WTC11 (cell line): ENCODE measurements around the gene HMCN1. TPM values are rescaled to one million over a fixed set of nuclear protein-coding genes. Genes with fewer than 3 reads are reported as not detected.

ENCODE experiments used
- ATAC-seq: fragments of 200-7000 bp; cut with Tn5 transposase; 2 replicates; pipeline ENCODE4 v1.10.0; 2021; ENCODE audit warnings: mild to moderate bottlenecking, moderate library complexity
- CTCF ChIA-PET: fragments of 300-600 bp; sonication (Branson Sonifier 250); formaldehyde crosslinking; loops from one replicate; lab custom pipeline; 2021; ENCODE audit warnings: antibody characterized with exemption; lab: Charles Lee
- POLR2A ChIA-PET: fragments of 350-600 bp; sonication (Branson Sonifier 250); formaldehyde crosslinking; loops from one replicate; lab custom pipeline; 2021; ENCODE audit warnings: antibody characterized with exemption; lab: Charles Lee
- DNase-seq: peaks from one replicate; pipeline ENCODE4 v3.0.0; 2021; ENCODE audit warnings: low spot score
- H3K27ac Mint-ChIP-seq: 2 replicates; pipeline ENCODE4 v1.8.0; 2021; ENCODE audit warnings: mixed read lengths
- H3K27me3 Mint-ChIP-seq: 2 replicates; pipeline ENCODE4 v1.8.0; 2021; ENCODE audit warnings: low read depth, mild to moderate bottlenecking, moderate library complexity, mixed read lengths
- H3K36me3 Mint-ChIP-seq: 2 replicates; pipeline ENCODE4 v1.8.0; 2021; ENCODE audit warnings: mixed read lengths
- H3K4me1 Mint-ChIP-seq: 2 replicates; pipeline ENCODE4 v1.8.0; 2022; ENCODE audit warnings: mixed read lengths
- H3K4me3 Mint-ChIP-seq: 2 replicates; pipeline ENCODE4 v1.8.0; 2021; ENCODE audit warnings: mild to moderate bottlenecking, moderate library complexity, mixed read lengths
- H3K9me3 Mint-ChIP-seq: 2 replicates; pipeline ENCODE4 v1.8.0; 2021; ENCODE audit warnings: mixed read lengths
- ATF2 ChIP-seq: sonication (generic); formaldehyde crosslinking; IDR thresholded peaks from 2 replicates; pipeline ENCODE4 v1.8.1; 2022; ENCODE audit warnings: low read depth, missing genetic modification reagents, borderline replicate concordance
- CREM ChIP-seq: sonication (generic); formaldehyde crosslinking; IDR thresholded peaks from 2 replicates; pipeline ENCODE4 v1.8.1; 2022; ENCODE audit warnings: mild to moderate bottlenecking, missing genetic modification reagents, moderate library complexity
- FOXP4 ChIP-seq: sonication (generic); formaldehyde crosslinking; IDR thresholded peaks from 2 replicates; pipeline ENCODE4 v1.8.0; 2022; ENCODE audit warnings: mild to moderate bottlenecking, missing genetic modification reagents
- GRHL2 ChIP-seq: fragments of 250-450 bp; sonication (Bioruptor Pico); IDR thresholded peaks from 2 replicates; pipeline ENCODE4 v1.8.0; 2022; ENCODE audit warnings: mild to moderate bottlenecking, moderate library complexity; ENCODE audit not compliant: insufficient replicate concordance, severe bottlenecking
- IRF2 ChIP-seq: sonication (generic); formaldehyde crosslinking; IDR thresholded peaks from 2 replicates; pipeline ENCODE4 v1.8.0; 2022; ENCODE audit warnings: low read depth, missing genetic modification reagents, borderline replicate concordance
- JAZF1 ChIP-seq: fragments of 250-450 bp; sonication (Bioruptor Pico); IDR thresholded peaks from 2 replicates; pipeline ENCODE4 v1.9.0; 2021; ENCODE audit warnings: moderate library complexity, mild to moderate bottlenecking, inconsistent platforms
- MAX ChIP-seq: sonication (generic); formaldehyde crosslinking; IDR thresholded peaks from 2 replicates; pipeline ENCODE4 v1.8.0; 2022; ENCODE audit warnings: mild to moderate bottlenecking, missing genetic modification reagents
- MLX ChIP-seq: sonication (generic); formaldehyde crosslinking; IDR thresholded peaks from 2 replicates; pipeline ENCODE4 v1.8.1; 2023; ENCODE audit warnings: mild to moderate bottlenecking, missing genetic modification reagents, moderate library complexity
- NFYB ChIP-seq: sonication (generic); formaldehyde crosslinking; conservative IDR thresholded peaks from 2 replicates; pipeline ENCODE4 v1.8.0; 2022; ENCODE audit warnings: low read depth, missing genetic modification reagents
- NR1H2 ChIP-seq: sonication (generic); formaldehyde crosslinking; IDR thresholded peaks from 2 replicates; pipeline ENCODE4 v1.9.0; 2021; ENCODE audit warnings: mild to moderate bottlenecking, moderate library complexity, missing genetic modification reagents
- NR3C1 ChIP-seq: sonication (generic); formaldehyde crosslinking; conservative IDR thresholded peaks from 2 replicates; pipeline ENCODE4 v1.8.1; 2023; ENCODE audit warnings: low read depth, mild to moderate bottlenecking, missing genetic modification reagents
- RELA ChIP-seq: sonication (generic); formaldehyde crosslinking; IDR thresholded peaks from 2 replicates; pipeline ENCODE4 v1.8.1; 2022; ENCODE audit warnings: missing genetic modification reagents, mild to moderate bottlenecking, borderline replicate concordance
- TEAD4 ChIP-seq: sonication (generic); formaldehyde crosslinking; IDR thresholded peaks from 2 replicates; pipeline ENCODE4 v1.8.0; 2022; ENCODE audit warnings: mild to moderate bottlenecking, missing genetic modification reagents
- USF1 ChIP-seq: sonication (generic); formaldehyde crosslinking; IDR thresholded peaks from 2 replicates; pipeline ENCODE4 v1.8.0; 2022; ENCODE audit warnings: mild to moderate bottlenecking, missing genetic modification reagents
- ZMAT4 ChIP-seq: fragments of 250-450 bp; sonication (Bioruptor Pico); IDR thresholded peaks from 2 replicates; pipeline ENCODE4 v1.9.0; 2021; ENCODE audit warnings: mild to moderate bottlenecking
- ZNF423 ChIP-seq: fragments of 250-450 bp; sonication (Bioruptor Pico); IDR thresholded peaks from 2 replicates; pipeline ENCODE4 v2.1.2; 2022; ENCODE audit warnings: mild to moderate bottlenecking, moderate library complexity
- ZNF532 ChIP-seq: fragments of 250-450 bp; sonication (Bioruptor Pico); IDR thresholded peaks from 2 replicates; pipeline ENCODE4 v1.9.0; 2021; ENCODE audit warnings: mild to moderate bottlenecking, borderline replicate concordance
- ZNF671 ChIP-seq: fragments of 250-450 bp; sonication (Bioruptor Pico); IDR thresholded peaks from 2 replicates; pipeline ENCODE4 v1.8.0; 2021; ENCODE audit warnings: mild to moderate bottlenecking
- ZSCAN18 ChIP-seq: fragments of 250-450 bp; sonication (Bioruptor Pico); IDR thresholded peaks from 2 replicates; pipeline ENCODE4 v2.1.2; 2022; ENCODE audit warnings: mild to moderate bottlenecking, moderate library complexity
- total RNA-seq: library from RNA; stranded (reverse); gene quantifications from 3 replicates; pipeline ENCODE4 v1.2.3, GENCODE V29; 2021

The HMCN1 gene
- total RNA-seq, 1 experiment from 2014 or later = 5.6 TPM

GRCh38 chr1:186213225-186213607 lies 479.0 kb downstream of the HMCN1 start (continued):
- TF ChIP-seq FOXP4 (CRISPR knock-in tag) (no peak), NFYB (CRISPR knock-in tag) (no peak), NR3C1 (CRISPR knock-in tag) (no peak), MAX (no peak), USF1 (CRISPR knock-in tag) (no peak), ZNF423 (CRISPR knock-in tag) (no peak), ZNF671 (CRISPR knock-in tag) (no peak), IRF2 (CRISPR knock-in tag) (no peak), JAZF1 (CRISPR knock-in tag) (no peak), ZMAT4 (CRISPR knock-in tag) (no peak)
- TF ChIP-seq, all 79 proteins: peak for 0

GRCh38 chr1:186214791-186215190 lies 480.6 kb downstream of the HMCN1 start:
- Mint-ChIP-seq H3K9me3 (no peaks in the 10 kb centered on the region), H3K4me1 (peaks cover 2% of the 10 kb centered on the region; the same call in 1 of the 2 replicates), H3K27ac (no peak overlapping the region), H3K27me3 (no peaks in the 10 kb centered on the region), H3K36me3 (no peaks in the 10 kb centered on the region), H3K4me3 (no peak overlapping the region)
- no peak for TF ChIP-seq ZSCAN18 (CRISPR knock-in tag)
- no peak for TF ChIP-seq CREM (CRISPR knock-in tag)
- no peak for TF ChIP-seq ZNF532
- TF ChIP-seq TEAD4 = no peak
- no peak for TF ChIP-seq IRF2 (CRISPR knock-in tag)
- no peak for TF ChIP-seq ATF2 (CRISPR knock-in tag)
- TF ChIP-seq NR1H2 (CRISPR knock-in tag) = no peak
- no peak for TF ChIP-seq GRHL2 (CRISPR knock-in tag)
- TF ChIP-seq MLX (CRISPR knock-in tag) = no peak
- no peak for TF ChIP-seq NR3C1 (CRISPR knock-in tag)
- no peak for TF ChIP-seq RELA (CRISPR knock-in tag)
- CTCF ChIA-PET = interaction anchor here (2.0 kb wide), 1 partner anchor 494 kb away, joined by 6 read pairs; no protein-coding TSS in a partner anchor
- POLR2A ChIA-PET = no interaction called here
- DNase-seq (no peak), ATAC-seq (no peak)
